Putamen (tissue), 1 donor: ENCODE measurements around the gene YPEL1.
"Not testable (repeated sequence)": the region's sequence is repeated elsewhere in the genome, so short reads cannot be mapped to it uniquely, and the experiment has no call there.

Experiments used
- DNase-seq: peaks from one replicate; pipeline ENCODE4 v3.0.0-alpha.2; 2016; ENCODE audit warnings: low spot score

Gene YPEL1

DNA sequence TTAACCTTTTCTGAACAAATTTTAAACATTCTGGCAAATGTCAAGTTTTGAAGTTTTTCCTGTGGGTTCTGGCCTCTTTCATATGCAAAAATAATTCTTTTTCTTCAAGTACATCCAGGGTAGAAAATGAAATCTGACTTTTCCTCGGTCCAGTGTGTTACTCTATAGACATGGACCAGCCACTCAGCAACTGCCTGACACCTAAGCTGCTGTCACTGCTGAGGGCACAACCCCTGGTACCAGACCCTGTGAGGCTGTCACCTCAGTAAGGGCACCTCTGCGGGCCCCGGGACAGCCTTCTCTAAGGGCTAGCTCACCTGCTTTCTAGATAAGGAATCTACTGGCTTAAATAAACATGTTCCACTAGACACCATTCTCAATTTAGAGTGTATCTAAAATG lies 36.0 kb downstream of the YPEL1 start:
- no peak for DNase-seq

DNA sequence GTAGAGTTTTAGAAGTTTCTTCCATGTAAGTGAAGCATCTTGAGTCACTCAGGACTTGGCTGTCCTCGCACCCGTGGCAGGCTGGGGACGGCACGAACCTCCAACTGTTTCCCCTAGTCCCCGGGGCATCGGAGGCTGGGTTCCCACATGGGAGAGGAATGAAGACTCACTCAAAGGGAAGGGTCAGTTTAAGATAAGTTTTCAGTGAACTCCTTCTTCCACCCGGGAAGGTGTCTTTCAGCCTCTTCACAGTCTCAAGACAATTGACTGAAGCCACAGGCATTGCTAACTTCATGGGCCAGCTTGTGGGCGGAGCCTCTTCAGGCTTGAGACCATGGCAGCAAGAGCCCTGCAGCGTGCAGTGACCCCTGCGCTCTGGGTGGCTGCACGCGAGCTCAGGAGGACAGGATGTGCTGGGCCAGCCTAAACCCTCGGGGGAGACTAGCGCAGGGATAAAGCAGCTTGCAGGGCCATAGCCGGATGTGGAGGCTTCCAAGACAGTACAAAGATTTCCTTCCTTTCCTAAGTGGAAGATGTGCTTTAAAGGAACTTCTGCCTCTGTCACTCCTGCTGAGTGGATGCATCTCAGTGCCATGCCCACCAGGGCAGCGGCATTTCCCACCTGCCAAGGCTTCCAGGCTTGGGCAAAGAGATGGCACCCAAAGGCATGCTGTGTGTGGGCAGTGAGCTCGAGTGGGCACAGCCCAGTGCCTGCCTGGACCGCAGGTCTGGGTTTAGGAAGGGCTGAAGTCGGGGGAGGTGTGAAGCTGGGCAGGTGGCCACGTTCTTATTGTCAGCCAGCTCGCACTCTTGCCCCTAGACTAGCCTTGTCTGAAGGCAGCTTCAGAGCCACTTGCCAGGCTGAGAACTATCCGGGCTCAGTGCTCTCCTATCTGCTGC lies 36.9 kb downstream of the YPEL1 start:
- no peak for DNase-seq

DNA sequence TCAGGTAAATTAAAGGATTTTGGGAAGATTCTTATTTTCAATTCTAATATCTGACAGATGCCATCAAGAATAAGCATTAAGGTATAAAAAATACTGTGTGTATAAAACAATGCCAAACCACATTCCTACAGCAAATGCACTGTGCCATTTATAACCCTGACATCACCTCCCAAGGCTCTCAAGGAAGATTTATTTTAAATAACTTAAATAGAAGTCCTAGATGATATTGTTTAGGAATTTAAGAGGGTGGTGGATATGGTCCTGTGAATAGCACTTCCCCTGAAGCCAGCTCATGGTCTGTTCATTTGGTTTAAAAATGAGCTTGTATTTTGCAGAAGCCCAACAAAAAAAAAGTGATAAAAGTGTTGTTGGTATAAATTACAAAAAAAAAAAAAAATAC lies 37.7 kb downstream of the YPEL1 start:
- no peak for DNase-seq

DNA sequence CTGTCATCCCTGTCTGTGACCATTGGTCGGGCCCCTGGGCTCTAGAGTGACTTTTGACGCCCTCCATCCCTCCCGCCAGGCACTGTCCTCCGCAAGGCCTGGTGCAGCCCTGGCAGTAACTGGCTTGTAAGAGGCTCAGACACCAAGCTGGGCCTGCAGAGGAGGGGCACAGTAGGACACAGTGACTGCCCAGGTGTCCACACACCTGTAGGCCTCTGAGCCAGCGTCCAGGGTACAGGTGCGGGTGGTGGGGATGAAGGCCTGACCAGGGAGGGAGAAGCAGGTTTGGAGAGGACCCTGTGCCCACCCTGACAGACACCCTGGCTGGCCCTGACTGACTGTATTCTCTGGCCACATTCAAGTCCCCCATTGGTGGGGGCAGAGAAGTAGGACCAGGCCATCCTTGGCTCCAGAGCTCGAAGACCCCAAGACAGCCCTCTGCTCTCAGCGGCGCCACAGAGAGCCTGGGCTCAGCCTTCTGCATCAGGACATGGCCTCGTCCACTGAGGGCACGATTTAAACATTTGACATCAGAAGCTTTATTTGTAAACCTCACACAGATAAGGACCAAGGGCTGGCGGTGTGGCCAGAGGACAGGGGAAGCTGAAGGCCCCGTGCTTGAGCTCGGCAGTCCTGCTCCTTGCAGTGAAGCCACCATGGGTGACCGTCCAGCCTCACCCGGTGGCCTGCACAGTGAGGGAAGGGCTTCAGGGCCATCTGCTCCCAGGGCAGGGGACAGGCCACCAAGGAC lies 38.4 kb downstream of the YPEL1 start:
- DNase-seq, result no peak

DNA sequence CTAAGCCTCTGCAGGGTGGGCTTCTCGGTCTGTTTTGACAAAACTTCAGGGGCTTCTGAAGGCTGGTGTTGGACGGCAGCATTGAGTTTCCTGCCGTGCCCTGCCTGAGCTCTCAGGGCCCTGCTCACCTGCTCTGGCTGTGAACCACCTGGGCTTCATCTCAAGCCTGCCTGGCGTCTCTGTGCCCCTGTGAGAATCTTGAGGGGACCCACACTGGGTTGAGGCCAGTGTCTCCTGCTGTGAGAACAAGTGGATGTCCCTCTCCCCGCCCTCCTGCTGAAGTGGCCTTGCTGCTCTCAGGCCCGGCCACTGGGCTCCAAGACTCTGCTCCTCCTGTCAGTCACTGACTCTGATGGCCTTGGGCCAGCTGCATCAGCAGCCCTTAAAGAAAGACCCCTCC lies 39.5 kb downstream of the YPEL1 start:
- no peak for DNase-seq

DNA sequence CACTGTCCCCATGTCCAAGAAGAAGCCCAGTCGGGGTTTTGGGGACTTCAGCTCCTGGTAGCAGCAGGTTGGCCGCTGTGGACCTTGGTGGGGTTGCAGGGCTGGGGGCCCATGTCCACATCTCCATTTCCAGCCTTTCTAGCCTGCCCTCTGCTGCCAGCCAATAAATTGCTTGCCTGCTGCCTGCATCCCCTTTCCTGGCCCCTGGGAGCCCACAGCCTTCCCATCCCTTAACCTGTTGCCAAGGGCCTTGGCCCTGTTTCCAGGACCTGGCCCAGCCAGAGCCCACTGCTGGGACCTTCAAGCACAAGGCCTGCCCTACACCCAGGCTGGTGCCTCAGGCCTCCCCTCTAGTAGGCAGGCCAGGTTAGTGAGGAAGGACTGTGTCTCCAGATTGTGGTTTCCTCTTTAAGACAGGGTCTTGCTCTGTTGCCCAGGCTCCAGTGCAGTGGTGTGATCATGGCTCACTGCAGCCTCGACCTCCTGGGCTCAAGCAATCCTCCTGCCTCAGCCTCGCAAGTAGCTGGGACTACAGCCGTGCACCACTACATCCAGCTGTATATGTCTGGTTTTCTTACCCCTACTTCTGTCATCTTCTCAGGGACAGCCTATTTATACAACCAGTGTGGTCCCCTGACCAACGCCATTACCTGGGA lies 40.0 kb downstream of the YPEL1 start:
- no peak for DNase-seq

DNA sequence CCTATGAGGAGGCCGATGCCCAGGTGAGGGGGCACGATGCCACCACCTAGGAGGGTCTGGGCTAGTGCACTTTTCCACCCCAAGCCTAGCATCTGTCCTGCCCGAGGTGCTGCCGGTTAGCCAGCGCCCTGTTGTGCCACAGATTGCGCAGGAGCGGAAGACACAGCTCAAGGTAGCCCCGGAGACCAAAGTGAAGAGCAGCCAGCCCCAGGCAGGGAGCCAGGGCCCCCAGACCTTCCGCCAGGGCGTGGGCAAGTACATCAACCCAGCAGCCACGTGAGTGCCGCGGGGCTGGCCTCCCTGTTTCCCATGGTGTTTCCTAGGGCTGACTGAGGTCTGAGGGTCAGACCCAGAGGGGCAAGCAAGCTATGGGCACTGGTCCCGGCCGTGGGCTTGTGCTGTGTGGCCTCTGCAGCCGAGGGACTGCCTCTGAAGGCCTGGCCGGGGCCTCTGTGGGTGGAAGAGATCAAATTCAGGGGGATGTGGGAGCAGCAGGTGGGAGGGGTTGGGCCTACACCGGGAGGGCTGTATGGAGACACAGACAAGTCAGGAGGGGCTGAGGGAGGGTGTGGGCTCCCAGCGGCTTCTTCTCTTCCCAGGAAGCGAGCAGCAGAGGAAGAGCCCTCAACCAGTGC lies 40.7 kb downstream of the YPEL1 start:
- no peak for DNase-seq

DNA sequence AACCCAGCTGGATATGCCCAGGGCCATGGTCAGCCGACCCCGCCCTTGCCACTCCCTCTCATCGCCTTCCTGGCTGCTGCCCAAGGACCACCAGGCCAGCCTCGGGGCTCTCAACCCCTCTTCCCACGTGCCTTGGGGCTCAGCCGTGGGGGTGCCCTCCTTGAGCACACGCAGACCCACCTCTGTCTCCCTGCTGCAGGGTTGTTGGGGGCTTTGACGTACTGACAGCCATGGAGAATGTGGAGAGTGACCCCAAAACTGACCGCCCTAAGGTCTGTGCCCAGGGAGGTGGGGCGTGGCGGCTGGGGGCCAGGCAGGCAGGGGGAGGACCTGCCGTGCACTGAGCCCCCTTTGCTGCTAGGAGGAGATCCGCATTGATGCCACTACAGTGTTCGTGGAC lies 41.2 kb downstream of the YPEL1 start:
- no peak for DNase-seq

DNA sequence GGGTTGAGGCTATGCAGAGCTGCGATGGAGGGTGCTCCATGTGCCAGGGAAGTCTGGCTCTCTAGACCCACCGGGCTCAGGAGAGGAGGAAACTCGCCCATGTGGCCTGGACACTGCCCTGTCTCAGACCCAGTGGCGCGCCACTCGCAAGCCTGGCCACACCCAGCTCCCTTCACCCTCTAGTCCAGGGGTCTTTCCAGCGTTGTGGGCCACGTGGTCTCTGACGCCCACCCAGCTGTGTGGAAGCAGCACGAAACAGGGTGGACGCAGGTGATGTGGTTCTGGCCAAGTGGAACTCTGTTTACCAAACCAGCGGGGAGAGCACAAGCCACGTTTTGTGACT lies 41.6 kb downstream of the YPEL1 start:
- DNase-seq, result no peak

DNA sequence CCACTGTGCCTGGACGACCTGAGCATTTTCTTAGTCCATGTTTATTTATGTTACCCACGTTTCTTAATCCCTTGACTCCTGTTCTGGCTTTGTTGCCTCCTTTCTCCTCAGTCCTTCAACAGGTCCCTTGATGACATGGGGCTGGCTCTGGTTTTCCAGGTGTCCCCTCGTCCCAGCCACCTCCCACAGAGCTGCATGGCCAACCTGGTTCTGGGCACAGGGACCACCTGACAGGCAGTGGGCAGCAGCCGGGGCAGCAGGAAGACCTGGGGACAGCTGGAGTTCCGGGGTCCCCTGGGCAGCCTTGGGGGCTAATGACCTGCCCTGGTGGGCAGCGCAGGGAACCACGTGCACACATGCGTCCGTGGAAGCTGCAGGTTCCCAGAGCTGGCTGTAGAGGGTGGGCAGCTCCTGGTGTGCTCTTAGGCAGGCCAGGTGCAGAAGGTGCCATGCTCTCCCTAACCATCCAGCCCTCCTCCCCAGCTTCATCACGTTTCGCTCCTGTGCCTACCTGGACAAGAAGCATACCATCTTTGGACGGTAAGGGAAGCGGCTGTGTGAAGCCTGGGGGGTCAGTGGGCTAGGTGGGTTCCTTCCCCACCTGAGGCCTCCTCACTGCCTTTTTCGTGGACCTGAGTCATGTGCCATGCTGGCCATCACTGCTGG lies 42.1 kb downstream of the YPEL1 start:
- DNase-seq, result no peak

DNA sequence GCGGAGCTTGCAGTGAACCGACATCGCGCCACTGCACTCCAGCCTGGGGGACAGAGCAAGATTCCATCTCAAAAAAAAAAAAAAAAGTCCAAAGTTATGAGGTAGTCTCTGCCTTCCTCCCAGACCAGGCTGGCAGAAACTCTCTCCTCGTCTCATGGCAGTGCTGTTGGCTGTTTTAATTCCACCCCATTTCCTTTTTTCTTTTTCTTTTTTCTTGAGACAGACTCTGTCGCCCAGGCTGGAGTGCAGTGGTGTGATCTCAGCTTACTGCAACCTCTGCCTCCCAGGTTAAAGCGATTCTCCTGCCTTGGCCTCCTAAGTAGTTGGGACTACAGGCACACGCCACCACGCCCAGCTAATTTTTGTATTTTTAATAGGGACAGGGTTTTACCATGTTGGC lies 42.7 kb downstream of the YPEL1 start:
- not testable (repeated sequence) for DNase-seq

DNA sequence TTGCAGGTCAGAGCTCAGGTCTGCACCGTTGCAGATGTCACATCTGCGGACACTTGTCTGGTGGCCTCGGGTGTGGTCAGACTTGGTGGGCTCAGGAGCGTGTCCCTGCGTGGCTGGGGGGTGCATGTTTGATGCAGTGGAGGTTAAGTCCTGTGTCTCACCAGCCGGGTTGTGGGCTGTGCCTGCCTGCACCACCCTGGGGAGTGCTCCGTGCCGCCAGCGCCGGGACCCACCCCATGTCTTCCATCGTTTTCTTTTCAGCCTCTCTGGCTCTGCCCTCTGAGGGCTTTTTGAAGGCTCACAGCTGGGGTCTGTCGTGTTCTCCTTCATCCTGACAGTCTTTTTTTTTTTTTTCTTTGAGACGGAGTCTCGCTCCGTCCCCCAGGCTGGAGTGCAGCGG lies 43.8 kb downstream of the YPEL1 start:
- DNase-seq, result no peak

DNA sequence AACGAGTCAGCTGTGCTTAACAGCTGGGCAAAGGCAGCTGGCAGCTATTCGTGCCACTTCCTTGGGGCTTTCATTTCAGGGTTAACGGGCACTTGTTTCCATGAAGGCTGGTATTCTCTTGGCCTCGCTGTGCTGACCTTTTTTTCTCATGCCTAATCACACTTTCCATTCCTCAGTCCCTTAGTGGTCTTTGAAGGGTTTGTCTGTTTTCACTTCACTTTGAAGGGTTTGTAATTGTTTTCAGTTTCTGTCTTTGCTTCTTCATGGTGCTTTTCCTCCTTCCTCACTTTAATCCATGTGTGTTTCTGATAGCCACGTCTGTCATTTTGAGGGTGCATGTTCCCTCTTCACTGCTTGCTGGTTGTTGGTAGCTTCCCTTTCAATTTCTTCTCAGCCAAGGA lies 45.2 kb downstream of the YPEL1 start:
- no peak for DNase-seq

DNA sequence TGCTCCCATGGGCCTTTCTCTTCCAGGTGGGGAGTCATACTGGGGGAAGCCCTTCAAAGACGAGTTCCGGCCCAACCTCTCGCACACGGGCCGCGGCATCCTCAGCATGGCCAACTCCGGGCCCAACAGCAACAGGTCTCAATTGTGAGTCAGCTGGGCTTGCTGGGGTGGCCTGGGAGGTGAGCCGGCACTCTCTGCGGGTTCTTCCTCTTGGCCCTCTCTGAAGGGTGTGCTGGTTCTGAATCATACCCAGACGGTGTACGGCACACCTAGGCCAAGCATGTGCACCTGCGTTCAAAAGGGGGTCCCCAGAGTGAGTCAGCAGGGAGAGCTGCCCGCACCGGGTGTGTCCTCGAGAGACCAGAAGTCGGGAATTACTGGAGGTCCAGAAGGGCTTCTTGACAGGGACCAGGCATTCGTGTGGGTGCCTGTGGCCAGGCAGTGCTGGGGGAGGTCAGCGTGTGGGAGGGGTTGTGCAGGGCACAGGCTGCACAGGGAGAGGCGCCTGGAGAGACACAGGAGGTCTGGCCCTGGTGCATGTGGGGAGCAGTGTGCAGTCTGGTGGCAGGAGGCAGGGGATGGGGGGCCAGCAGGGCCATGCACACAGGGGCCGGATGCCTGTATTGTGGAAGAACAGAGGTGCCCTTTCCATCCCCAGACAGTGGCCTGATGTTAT lies 46.8 kb downstream of the YPEL1 start:
- no peak for DNase-seq

DNA sequence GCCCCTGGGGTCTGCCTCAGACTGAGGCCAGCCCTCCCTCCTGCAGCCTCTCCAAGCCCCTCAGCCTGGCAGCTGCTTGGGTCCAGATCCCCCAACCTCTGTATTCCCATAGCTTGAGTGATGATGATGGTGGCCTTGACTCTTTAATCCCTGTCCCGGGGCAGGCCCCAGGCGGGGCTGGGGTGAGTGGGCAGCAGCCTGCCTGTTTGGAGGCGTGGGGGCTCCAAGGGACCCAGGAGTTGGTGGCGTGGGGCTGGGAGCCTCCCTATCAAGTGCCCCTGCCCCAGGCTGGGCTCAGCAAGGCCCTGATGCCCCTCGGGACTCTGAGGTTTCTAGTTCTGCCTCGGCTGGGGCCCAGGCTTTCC lies 47.3 kb downstream of the YPEL1 start:
- no peak for DNase-seq

DNA sequence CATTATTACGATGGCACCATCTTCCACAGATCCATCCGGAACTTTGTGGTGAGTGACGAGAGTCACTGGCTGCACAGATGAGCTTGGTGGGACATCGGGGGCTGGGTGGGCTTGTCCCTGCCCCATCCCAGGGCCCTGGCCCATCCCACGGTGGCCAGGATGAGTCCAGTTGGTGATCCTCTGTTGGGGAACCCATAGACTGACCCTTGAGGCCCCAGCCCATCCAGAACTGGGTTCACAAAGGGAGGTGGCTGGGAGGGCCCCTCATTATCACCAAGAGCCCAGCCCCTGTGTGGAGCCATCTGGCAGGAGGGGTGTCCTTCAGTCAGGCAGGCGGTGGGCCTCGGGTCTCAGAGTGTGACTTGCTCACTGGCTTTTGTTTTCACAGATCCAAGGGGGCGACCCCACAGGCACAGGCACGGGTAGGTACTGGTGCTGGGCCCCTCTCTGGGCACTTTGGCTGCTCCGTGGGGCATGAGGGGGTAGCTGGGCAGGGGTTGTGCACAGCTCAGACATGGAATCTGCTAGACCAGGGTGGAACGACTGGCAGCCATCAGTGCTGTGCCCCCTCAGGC lies 47.8 kb downstream of the YPEL1 start:
- DNase-seq, result no peak

DNA sequence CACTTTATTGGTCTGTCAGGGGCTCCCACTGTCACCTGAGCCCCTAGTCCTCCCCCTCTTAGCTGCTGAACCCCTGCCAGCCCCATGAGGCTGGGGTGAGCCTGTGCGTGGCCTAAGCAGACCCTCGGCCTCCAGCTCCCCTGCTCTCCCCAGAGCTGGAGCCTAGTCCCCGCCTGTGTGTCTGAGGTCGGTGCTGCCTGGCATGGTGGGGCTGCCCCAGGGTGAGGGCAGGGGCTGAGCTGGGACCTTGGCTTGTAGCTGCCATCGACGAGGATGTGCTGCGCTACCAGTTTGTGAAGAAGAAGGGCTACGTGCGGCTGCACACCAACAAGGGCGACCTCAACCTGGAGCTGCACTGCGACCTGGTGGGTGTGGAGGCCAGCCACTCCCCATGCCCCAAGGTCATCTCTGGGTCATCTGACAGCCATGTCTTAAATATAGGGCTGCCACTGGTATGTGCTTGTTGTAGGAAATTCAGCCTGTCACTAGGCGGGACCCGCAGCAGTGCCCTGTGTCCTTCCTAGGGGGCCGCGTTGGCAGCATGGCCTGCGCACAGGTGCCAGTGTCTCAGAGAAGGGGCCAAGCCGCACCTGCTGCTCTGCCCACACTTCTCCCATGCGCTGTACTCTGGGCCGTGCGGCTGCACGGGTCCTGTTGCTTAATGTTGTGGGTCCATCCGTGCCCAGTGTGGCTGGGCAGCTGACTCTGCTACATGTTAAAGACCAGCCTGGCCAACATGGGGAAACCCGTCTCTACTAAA lies 48.8 kb downstream of the YPEL1 start:
- no peak for DNase-seq

DNA sequence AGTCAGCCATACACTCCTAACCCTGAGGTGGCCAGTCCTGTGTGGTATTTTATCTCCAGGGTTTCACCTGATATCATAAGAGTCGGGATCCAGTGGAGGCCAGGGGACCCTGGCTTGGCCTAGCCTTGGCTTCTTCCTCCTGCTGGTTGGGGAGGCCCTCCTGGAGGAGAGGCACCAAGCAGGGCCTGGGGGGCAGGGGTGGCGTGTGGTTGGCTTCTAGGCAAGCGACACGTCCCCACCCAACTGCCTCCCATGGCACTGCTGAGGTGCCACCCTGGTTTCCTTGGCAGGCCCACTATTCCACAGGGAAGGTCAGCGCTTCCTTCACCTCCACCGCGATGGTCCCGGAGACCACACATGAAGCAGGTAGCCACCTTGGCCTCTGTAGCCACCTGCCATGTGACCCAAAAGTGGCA lies 49.4 kb downstream of the YPEL1 start:
- no peak for DNase-seq

DNA sequence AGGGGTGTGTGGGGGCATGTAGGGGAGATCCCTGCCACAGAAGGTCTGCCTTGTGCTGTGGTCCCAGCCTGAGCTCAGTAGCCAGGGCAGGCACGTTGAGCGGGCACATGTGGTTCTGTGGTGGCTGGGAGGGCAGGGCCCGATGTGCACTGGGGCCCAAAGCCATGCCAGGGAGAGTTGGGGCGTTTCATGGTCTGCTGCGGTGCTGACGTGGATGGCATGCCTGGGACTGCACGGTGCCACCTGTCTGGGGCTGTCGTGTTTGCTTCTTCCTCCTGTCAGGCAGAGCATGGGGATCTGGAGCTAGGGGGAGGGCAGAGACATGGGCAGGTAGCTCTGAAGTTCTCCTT lies 50.5 kb downstream of the YPEL1 start:
- DNase-seq, result no peak

DNA sequence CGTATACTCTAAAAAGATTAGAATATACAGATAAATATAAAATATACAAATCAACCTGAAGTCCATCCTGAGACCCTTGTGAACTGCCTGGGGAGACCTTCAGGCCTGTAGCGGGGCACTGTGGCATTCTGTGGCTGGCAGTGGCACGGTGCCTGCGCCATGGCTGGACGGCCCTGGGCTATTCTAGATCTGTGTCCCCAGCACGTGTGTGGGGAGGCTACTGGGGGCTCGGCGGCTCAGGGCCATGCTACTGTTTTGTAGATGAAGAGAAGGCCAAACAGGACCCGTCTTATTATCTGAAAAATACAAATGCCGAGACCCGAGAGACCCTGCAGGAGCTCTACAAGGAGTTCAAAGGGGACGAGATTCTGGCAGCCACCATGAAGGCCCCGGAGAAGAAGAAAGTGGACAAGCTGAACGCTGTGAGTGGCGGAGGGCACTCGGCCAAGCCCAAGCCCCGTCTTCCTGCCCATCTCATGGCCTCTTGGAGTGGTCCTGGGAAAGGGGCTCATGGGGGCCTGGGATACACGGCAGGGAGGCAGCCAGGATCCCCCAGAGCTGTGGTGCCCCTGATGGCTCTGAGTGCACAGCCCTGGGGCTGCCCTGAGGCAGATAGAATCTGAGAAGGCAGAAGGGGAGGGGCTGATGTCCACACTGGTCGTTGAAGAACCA lies 51.0 kb downstream of the YPEL1 start:
- DNase-seq, result no peak
